K562 (cell line): ENCODE results near the gene CHRNB1. TPM values are rescaled to one million over a fixed set of nuclear protein-coding genes. Genes with fewer than 3 reads are reported as not detected.

ENCODE experiments used
- ATAC-seq: fragments of 200-7000 bp; cut with Tn5 transposase; 3 replicates; pipeline ENCODE4 v1.9.1; 2020; ENCODE audit warnings: moderate library complexity
- BruUV-seq: library from RNA; stranded (reverse); fragments of 400-500 nt; replicated peaks from 2 replicates; lab custom pipeline; 2021; lab: Mats Ljungman, UMichigan
- CTCF ChIA-PET: fragments of 300-600 bp; formaldehyde crosslinking; extraction: SDS; loops from one replicate; lab custom pipeline; 2021; ENCODE audit warnings: low intra/inter-chr PET ratio; lab: Yijun Ruan, JAX
- POLR2A ChIA-PET: fragments of 300-600, 350-650 bp; sonication (Branson Sonifier 250); formaldehyde crosslinking; extraction: SDS; loops from one replicate; lab custom pipeline; 2021; ENCODE audit warnings: antibody characterized with exemption, inconsistent platforms; lab: Yijun Ruan, JAX
- DNase-seq, 4 experiments: peaks; one replicate each; pipeline versions ENCODE4 v3.0.0 to v3.0.0-alpha.2; 2011 to 2018; ENCODE audit warnings: low spot score in 3 of 4, mixed read lengths in 3 of 4; ENCODE audit errors: extremely low read depth in 1 of 4
- FAIRE-seq: peaks from 2 replicates; lab custom pipeline; 2011; peaks lifted over from hg19 to GRCh38; lab: Jason Lieb, UNC
- H2AFZ ChIP-seq: 2 replicates; pipeline ENCODE4 v1.6.0; 2011; ENCODE audit warnings: low read depth, low read length, control low read depth, inconsistent platforms
- H3K27ac ChIP-seq: fragments of 200-600 bp; 3 replicates; pipeline ENCODE4 v1.8.0; 2011; ENCODE audit warnings: low read depth, mild to moderate bottlenecking, control low read depth, inconsistent platforms, low read length, moderate library complexity, mixed read lengths; ENCODE audit errors: extremely low read depth
- H3K27me3 ChIP-seq, 2 experiments: fragments of 300-600 bp in 1 of 2; 2 replicates in 1 of 2; 3 replicates in 1 of 2; pipeline versions ENCODE4 v1.6.0 to v1.8.0; 2011; ENCODE audit warnings: inconsistent platforms in 2 of 2, low read length in 2 of 2, mild to moderate bottlenecking in 1 of 2, mixed read lengths in 1 of 2, moderate library complexity in 1 of 2; ENCODE audit not compliant: control insufficient read depth in 2 of 2, insufficient read depth in 2 of 2
- H3K36me3 ChIP-seq: fragments of 300-600 bp; 3 replicates; pipeline ENCODE4 v1.8.0; 2011; ENCODE audit warnings: mild to moderate bottlenecking, low read length, inconsistent platforms; ENCODE audit not compliant: control insufficient read depth, insufficient read depth
- H3K4me1 ChIP-seq, 2 experiments: fragments of 200-600 bp in 1 of 2; replicated peaks in 1 of 2; 2 replicates in 1 of 2; 3 replicates in 1 of 2; pipeline versions ENCODE4 v1.5.1 to v1.8.0; 2011; ENCODE audit warnings: inconsistent platforms in 2 of 2, low read length in 2 of 2, mild to moderate bottlenecking in 1 of 2, mixed read lengths in 1 of 2, moderate library complexity in 1 of 2; ENCODE audit not compliant: control insufficient read depth in 2 of 2, insufficient read depth in 2 of 2
- H3K4me2 ChIP-seq: 2 replicates; pipeline ENCODE4 v1.6.1; 2011; ENCODE audit warnings: low read length, control low read depth, inconsistent platforms, mixed read lengths; ENCODE audit not compliant: insufficient read depth
- H3K4me3 ChIP-seq: fragments of 200-600 bp; sonication (generic), shearing (Covaris generic); 2 replicates; pipeline ENCODE4 v1.5.1; 2016; ENCODE audit warnings: control low read depth, inconsistent platforms
- H3K79me2 ChIP-seq: fragments of 200-600 bp; 3 replicates; pipeline ENCODE4 v1.8.0; 2011; ENCODE audit warnings: low read length, inconsistent platforms; ENCODE audit not compliant: control insufficient read depth, insufficient read depth
- H3K9ac ChIP-seq, 2 experiments: 2 replicates each; pipeline versions ENCODE4 v1.6.0 to v1.6.1; 2011; ENCODE audit warnings: low read depth in 2 of 2, low read length in 2 of 2, control low read depth in 1 of 2, inconsistent platforms in 1 of 2, mild to moderate bottlenecking in 1 of 2, mixed read lengths in 1 of 2; ENCODE audit not compliant: insufficient read depth in 1 of 2
- H3K9me1 ChIP-seq: one replicate; pipeline ENCODE4 v1.6.0; 2011; ENCODE audit warnings: inconsistent platforms, mild to moderate bottlenecking, low read length, moderate library complexity; ENCODE audit not compliant: control insufficient read depth, insufficient read depth
- H3K9me3 ChIP-seq: replicated peaks from 2 replicates; pipeline ENCODE4 v1.5.1; 2011; ENCODE audit warnings: low read depth, low read length, inconsistent platforms; ENCODE audit not compliant: control insufficient read depth, insufficient read depth
- H4K20me1 ChIP-seq: replicated peaks from 2 replicates; pipeline ENCODE4 v1.6.1; 2011; ENCODE audit warnings: low read length, inconsistent platforms, mixed read lengths; ENCODE audit not compliant: control insufficient read depth, insufficient read depth
- ASH1L ChIP-seq: fragments of 450-650 bp; IDR thresholded peaks from 2 replicates; pipeline ENCODE4 v1.6.1; 2018; ENCODE audit warnings: borderline replicate concordance, mild to moderate bottlenecking, low read depth; ENCODE audit not compliant: partially characterized antibody
- CCAR2 ChIP-seq: fragments of 200-400 bp; formaldehyde crosslinking; IDR thresholded peaks from 2 replicates; pipeline ENCODE4 v1.6.1; 2017; ENCODE audit warnings: mild to moderate bottlenecking, low read depth, low read length
- GMEB1 ChIP-seq: fragments of 250-450 bp; sonication (Bioruptor Pico); IDR thresholded peaks from 2 replicates; pipeline ENCODE4 v1.4.0; 2020; ENCODE audit warnings: mild to moderate bottlenecking
- KLF13 ChIP-seq: fragments of 450-650 bp; IDR thresholded peaks from 2 replicates; pipeline ENCODE4 v1.6.1; 2016; ENCODE audit warnings: missing genetic modification characterization, low read depth, mild to moderate bottlenecking, missing compliant biosample characterization, moderate library complexity, borderline replicate concordance
- MGA ChIP-seq: fragments of 450-650 bp; IDR thresholded peaks from 2 replicates; pipeline ENCODE4 v1.6.1; 2016; ENCODE audit warnings: mild to moderate bottlenecking, moderate library complexity
- RBM17 ChIP-seq: fragments of 200-400 bp; formaldehyde crosslinking; IDR thresholded peaks from 2 replicates; pipeline ENCODE4 v1.6.1; 2017; ENCODE audit warnings: low read depth, mild to moderate bottlenecking, low read length, borderline replicate concordance
- USF2 ChIP-seq: sonication (generic); formaldehyde crosslinking; IDR thresholded peaks from 2 replicates; pipeline ENCODE4 v1.5.0; 2020; ENCODE audit warnings: missing genetic modification reagents
- WGBS: fragments of 100-300 bp; shearing (Covaris generic); methylation state at CpG from one replicate; pipeline ENCODE4 v1.1.6; 2016; ENCODE audit warnings: low coverage, mixed read lengths; ENCODE audit not compliant: insufficient coverage; ENCODE audit errors: missing lambda C conversion rate; 5-methylcytosine and 5-hydroxymethylcytosine counted together
- in situ Hi-C: fragments of 300-500 bp; cut with MboI; formaldehyde crosslinking; loops from 4 replicates; pipeline ENCODE4 v1.15.0; 2018; ENCODE audit warnings: inconsistent platforms, mixed read lengths
- intact Hi-C: fragments of 100-400 bp; cut with micrococcal nuclease; formaldehyde crosslinking; loops from 2 replicates; pipeline ENCODE4 v1.14.2; 2022
- polyA plus RNA-seq, 8 experiments: library from polyadenylated mRNA; depleted of rRNA in 4 of 8; stranded (reverse) in 5 of 8; unstranded in 3 of 8; fragments of >200 nt; fragmentation: Nextera tagmentation in 2 of 8; fragmentation: Illumina TruSeq in 1 of 8; extraction: Ambion mirVana in 2 of 8; extraction: Trizol in 1 of 8; gene quantifications; 2 replicates each; pipeline versions ENCODE4 v1.2.1 to v1.2.3, GENCODE V29; 2011 to 2014; ENCODE audit warnings: inconsistent platforms in 1 of 8, missing spikeins in 1 of 8
- total RNA-seq, 7 experiments: library from RNA; depleted of rRNA in 6 of 7; stranded (reverse); fragments of >200 nt in 6 of 7; fragmentation: Illumina TruSeq in 2 of 7; extraction: Trizol in 2 of 7; gene quantifications; 2 replicates each; pipeline versions ENCODE4 v1.2.1 to v1.2.3, GENCODE V29; 2011 to 2021; ENCODE audit warnings: low replicate concordance in 1 of 7

CHRNB1 gene
- total and polyA plus RNA-seq, 9 of the 15 experiments (the other 6 are each of a cell fraction or from before 2014, with no cell fraction given) = 4.7 to 12.3 (median 6.8) TPM

GRCh38 chr17:7501729-7502128 is 56.9 kb downstream of the CHRNB1 start:
- no peak overlapping the region for H3K4me2 ChIP-seq
- DNase-seq = peak in 1 of 4 experiments; percentile 8
- ChIA-PET POLR2A (interaction anchor here (0.7 to 2.1 kb wide), 4 partner anchors 10 to 31 kb away, joined by 3 to 8 read pairs (median 5); no protein-coding TSS in a partner anchor), CTCF (no interaction called here)
- H3K27me3 ChIP-seq = no peaks in the 10 kb centered on the region
- H3K27ac ChIP-seq = no peak overlapping the region
- WGBS = 86% methylated on average over 11 of the region's 14 CpGs
- no peak overlapping the region for H3K9ac ChIP-seq
- no peaks in the 10 kb centered on the region for H3K4me1 ChIP-seq
- intact Hi-C loops = loop anchor here (5.0 kb wide), 1 partner anchor 144 kb away; the partner anchor contains the start of gene TMEM95
- no peaks in the 10 kb centered on the region for H4K20me1 ChIP-seq
- ATAC-seq = no peak
- H3K79me2 ChIP-seq = no peaks in the 10 kb centered on the region
- H3K9me1 ChIP-seq = no peaks in the 10 kb centered on the region
- H2AFZ ChIP-seq = no peak overlapping the region
- FAIRE-seq = no peak
- no peaks in the 10 kb centered on the region for H3K9me3 ChIP-seq
- BruUV-seq = TSS peak; percentile 22
- in situ Hi-C loops = no loop called here
- H3K4me3 ChIP-seq = no peak overlapping the region
- H3K36me3 ChIP-seq = peaks cover 91% of the 10 kb centered on the region; the same call in 2 of the 3 replicates
- TF ChIP-seq RBM17 (no peak), CCAR2 (no peak), KLF13 (tag) (no peak), MGA (no peak), USF2 (CRISPR knock-in tag) (no peak), ASH1L (no peak), GMEB1 (CRISPR knock-in tag) (no peak)
